HEK293 (cell line): Measurements from ENCODE around the gene KPNA4.

Experiments used
- BCL11B ChIP-seq: fragments of 450-650 bp; formaldehyde crosslinking; IDR thresholded peaks from 2 replicates; pipeline ENCODE4 v1.5.1; 2016; ENCODE audit warnings: low read depth, missing biosample characterization, missing genetic modification characterization
- HOXC10 ChIP-seq: sonication (generic); formaldehyde crosslinking; IDR thresholded peaks from 2 replicates; pipeline ENCODE4 v1.8.1; 2023; ENCODE audit warnings: mild to moderate bottlenecking, missing genetic modification reagents
- KLF7 ChIP-seq: fragments of 450-650 bp; formaldehyde crosslinking; IDR thresholded peaks from 2 replicates; pipeline ENCODE4 v1.5.1; 2016; ENCODE audit warnings: missing biosample characterization, missing genetic modification characterization, borderline replicate concordance
- RBAK ChIP-seq: fragments of 450-650 bp; formaldehyde crosslinking; IDR thresholded peaks from 2 replicates; pipeline ENCODE4 v1.5.1; 2016; ENCODE audit warnings: missing biosample characterization, missing genetic modification characterization
- REPIN1 ChIP-seq: fragments of 450-650 bp; formaldehyde crosslinking; IDR thresholded peaks from 2 replicates; pipeline ENCODE4 v1.5.1; 2017; ENCODE audit warnings: missing biosample characterization, missing genetic modification characterization, low read depth
- YY1 ChIP-seq: fragments of 450-650 bp; formaldehyde crosslinking; IDR thresholded peaks from 2 replicates; pipeline ENCODE4 v1.5.1; 2018; ENCODE audit warnings: missing biosample characterization, missing genetic modification characterization
- ZNF274 ChIP-seq, 2 experiments: fragments of 200-500 bp in 1 of 2; fragments of 450-650 bp in 1 of 2; sonication (Bioruptor generic) in 1 of 2; formaldehyde crosslinking in 1 of 2; IDR thresholded peaks; 2 replicates each; pipeline versions ENCODE4 v1.5.1 to v1.6.1; 2014 to 2016; ENCODE audit warnings: borderline replicate concordance in 1 of 2, inconsistent platforms in 1 of 2, low read length in 1 of 2, missing biosample characterization in 1 of 2, missing genetic modification characterization in 1 of 2
- ZNF350 ChIP-seq: fragments of 450-650 bp; formaldehyde crosslinking; IDR thresholded peaks from 2 replicates; pipeline ENCODE4 v1.5.0; 2017; ENCODE audit warnings: missing biosample characterization, mild to moderate bottlenecking, missing genetic modification characterization
- ZNF37A ChIP-seq: fragments of 450-650 bp; IDR thresholded peaks from 2 replicates; pipeline ENCODE4 v1.5.1; 2018; ENCODE audit warnings: missing biosample characterization, missing genetic modification characterization
- ZNF624 ChIP-seq: fragments of 450-650 bp; formaldehyde crosslinking; IDR thresholded peaks from 2 replicates; pipeline ENCODE4 v1.5.1; 2017; ENCODE audit warnings: missing biosample characterization, missing genetic modification characterization
- ZNF626 ChIP-seq: fragments of 450-650 bp; sonication (Bioruptor Pico); formaldehyde crosslinking; IDR thresholded peaks from 2 replicates; pipeline ENCODE4 v1.5.1; 2018; ENCODE audit warnings: missing biosample characterization, missing genetic modification characterization, inconsistent platforms
- ZNF701 ChIP-seq: fragments of 450-650 bp; formaldehyde crosslinking; IDR thresholded peaks from 2 replicates; pipeline ENCODE4 v1.5.1; 2016; ENCODE audit warnings: missing biosample characterization, missing genetic modification characterization
- ZNF768 ChIP-seq: fragments of 450-650 bp; formaldehyde crosslinking; IDR thresholded peaks from 2 replicates; pipeline ENCODE4 v1.5.1; 2018; ENCODE audit warnings: missing biosample characterization, mild to moderate bottlenecking, missing genetic modification characterization
- ZNF785 ChIP-seq: fragments of 450-650 bp; formaldehyde crosslinking; IDR thresholded peaks from 2 replicates; pipeline ENCODE4 v1.5.1; 2016; ENCODE audit warnings: missing biosample characterization, missing genetic modification characterization
- TF ChIP-seq, protein P1 (sequence below): fragments of 450-650 bp; formaldehyde crosslinking; IDR thresholded peaks from 2 replicates; pipeline ENCODE4 v1.5.1; 2016; ENCODE audit warnings: missing biosample characterization, missing genetic modification characterization
- TF ChIP-seq, protein P2 (sequence below): fragments of 450-650 bp; formaldehyde crosslinking; IDR thresholded peaks from 2 replicates; pipeline ENCODE4 v1.5.1; 2016; ENCODE audit warnings: missing biosample characterization, missing genetic modification characterization
- TF ChIP-seq, protein P3 (sequence below): fragments of 450-650 bp; formaldehyde crosslinking; IDR thresholded peaks from 2 replicates; pipeline ENCODE4 v1.5.1; 2017; ENCODE audit warnings: missing biosample characterization, missing genetic modification characterization
- TF ChIP-seq, protein P4 (sequence below): fragments of 450-650 bp; formaldehyde crosslinking; IDR thresholded peaks from 2 replicates; pipeline ENCODE4 v1.5.1; 2016; ENCODE audit warnings: missing biosample characterization, missing genetic modification characterization
- TF ChIP-seq, protein P5 (sequence below): fragments of 450-650 bp; formaldehyde crosslinking; IDR thresholded peaks from 2 replicates; pipeline ENCODE4 v1.5.1; 2016; ENCODE audit warnings: missing biosample characterization, missing genetic modification characterization
- TF ChIP-seq, protein P6 (sequence below): fragments of 450-650 bp; formaldehyde crosslinking; IDR thresholded peaks from 2 replicates; pipeline ENCODE4 v1.5.1; 2017; ENCODE audit warnings: missing biosample characterization, missing genetic modification characterization
- TF ChIP-seq, protein P7 (sequence below): fragments of 450-650 bp; formaldehyde crosslinking; IDR thresholded peaks from 2 replicates; pipeline ENCODE4 v1.5.1; 2016; ENCODE audit warnings: missing biosample characterization, missing genetic modification characterization
- TF ChIP-seq, protein P8 (sequence below): fragments of 450-650 bp; formaldehyde crosslinking; IDR thresholded peaks from 2 replicates; pipeline ENCODE4 v1.5.1; 2017; ENCODE audit warnings: missing biosample characterization, missing genetic modification characterization

KPNA4 gene

DNA sequence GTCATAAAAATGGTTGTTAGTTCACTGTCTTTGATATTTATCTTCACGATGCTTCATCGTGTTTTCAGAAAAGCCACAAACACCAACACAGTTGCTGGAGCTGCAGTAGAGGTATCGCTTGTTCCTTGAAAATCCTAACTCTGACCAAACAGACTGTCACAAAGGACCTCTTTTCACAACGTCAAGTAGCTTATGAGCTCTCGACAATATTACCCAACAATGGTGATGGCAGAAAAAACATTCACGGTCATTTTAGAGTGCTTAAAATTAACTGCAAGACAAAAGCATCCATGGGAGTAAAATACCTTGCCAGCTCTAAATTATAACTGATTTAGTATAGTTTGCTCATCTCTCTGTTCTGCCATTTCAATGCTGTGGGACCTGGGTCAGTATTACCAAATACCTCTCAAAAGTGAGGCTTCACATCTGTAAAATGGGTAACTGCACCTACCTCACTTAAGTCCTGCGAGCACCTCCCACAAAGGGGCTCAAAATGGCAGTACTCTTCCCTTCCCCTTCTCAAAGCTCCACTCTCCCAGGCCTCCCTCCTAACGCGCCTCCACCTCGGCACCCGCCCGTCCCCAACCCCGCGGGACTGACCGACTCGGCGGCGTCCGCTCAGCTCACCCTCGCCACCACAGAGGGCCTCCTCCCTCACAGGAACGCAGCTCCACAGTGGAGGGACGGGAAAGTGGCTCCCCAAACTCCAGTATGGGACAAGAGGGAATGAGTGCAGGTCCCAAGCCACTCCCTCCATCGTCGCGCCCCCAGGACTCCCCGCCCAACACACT, 116.3 kb downstream of the KPNA4 start (continued):
- TF ChIP-seq ZNF37A (tag by site-specific recombination) (no peak), REPIN1 (no peak), ZNF701 (no peak), ZNF626 (tag by site-specific recombination) (no peak), RBAK (tag by site-specific recombination) (no peak), YY1 (peak; percentile 60; the same call in 1 of the 2 replicates), BCL11B (tag by site-specific recombination) (no peak), KLF7 (tag by site-specific recombination) (no peak), HOXC10 (CRISPR knock-in tag) (no peak), ZNF350 (tag by site-specific recombination) (no peak), ZNF768 (tag by site-specific recombination) (no peak), ZNF785 (tag by site-specific recombination) (no peak), ZNF624 (tag by site-specific recombination) (no peak), ZNF274 (IDR thresholded peaks at IDR 0.05; ENCODE audit: low read length) (no peak), ZNF274 (tag by site-specific recombination; IDR thresholded peaks at IDR 0.05; ENCODE audit: borderline replicate concordance) (no peak)
- TF ChIP-seq, protein P1, sequence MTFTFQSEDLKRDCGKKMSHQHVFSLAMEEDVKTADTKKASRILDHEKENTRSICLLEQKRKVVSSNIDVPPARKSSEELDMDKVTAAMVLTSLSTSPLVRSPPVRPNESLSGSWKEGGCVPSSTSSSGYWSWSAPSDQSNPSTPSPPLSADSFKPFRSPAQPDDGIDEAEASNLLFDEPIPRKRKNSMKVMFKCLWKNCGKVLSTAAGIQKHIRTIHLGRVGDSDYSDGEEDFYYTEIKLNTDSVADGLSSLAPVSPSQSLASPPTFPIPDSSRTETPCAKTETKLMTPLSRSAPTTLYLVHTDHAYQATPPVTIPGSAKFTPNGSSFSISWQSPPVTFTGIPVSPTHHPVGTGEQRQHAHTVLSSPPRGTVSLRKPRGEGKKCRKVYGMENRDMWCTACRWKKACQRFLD (tag by site-specific recombination) = no peak
- TF ChIP-seq, protein P2, sequence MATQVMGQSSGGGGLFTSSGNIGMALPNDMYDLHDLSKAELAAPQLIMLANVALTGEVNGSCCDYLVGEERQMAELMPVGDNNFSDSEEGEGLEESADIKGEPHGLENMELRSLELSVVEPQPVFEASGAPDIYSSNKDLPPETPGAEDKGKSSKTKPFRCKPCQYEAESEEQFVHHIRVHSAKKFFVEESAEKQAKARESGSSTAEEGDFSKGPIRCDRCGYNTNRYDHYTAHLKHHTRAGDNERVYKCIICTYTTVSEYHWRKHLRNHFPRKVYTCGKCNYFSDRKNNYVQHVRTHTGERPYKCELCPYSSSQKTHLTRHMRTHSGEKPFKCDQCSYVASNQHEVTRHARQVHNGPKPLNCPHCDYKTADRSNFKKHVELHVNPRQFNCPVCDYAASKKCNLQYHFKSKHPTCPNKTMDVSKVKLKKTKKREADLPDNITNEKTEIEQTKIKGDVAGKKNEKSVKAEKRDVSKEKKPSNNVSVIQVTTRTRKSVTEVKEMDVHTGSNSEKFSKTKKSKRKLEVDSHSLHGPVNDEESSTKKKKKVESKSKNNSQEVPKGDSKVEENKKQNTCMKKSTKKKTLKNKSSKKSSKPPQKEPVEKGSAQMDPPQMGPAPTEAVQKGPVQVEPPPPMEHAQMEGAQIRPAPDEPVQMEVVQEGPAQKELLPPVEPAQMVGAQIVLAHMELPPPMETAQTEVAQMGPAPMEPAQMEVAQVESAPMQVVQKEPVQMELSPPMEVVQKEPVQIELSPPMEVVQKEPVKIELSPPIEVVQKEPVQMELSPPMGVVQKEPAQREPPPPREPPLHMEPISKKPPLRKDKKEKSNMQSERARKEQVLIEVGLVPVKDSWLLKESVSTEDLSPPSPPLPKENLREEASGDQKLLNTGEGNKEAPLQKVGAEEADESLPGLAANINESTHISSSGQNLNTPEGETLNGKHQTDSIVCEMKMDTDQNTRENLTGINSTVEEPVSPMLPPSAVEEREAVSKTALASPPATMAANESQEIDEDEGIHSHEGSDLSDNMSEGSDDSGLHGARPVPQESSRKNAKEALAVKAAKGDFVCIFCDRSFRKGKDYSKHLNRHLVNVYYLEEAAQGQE = no peak
- TF ChIP-seq, protein P3, sequence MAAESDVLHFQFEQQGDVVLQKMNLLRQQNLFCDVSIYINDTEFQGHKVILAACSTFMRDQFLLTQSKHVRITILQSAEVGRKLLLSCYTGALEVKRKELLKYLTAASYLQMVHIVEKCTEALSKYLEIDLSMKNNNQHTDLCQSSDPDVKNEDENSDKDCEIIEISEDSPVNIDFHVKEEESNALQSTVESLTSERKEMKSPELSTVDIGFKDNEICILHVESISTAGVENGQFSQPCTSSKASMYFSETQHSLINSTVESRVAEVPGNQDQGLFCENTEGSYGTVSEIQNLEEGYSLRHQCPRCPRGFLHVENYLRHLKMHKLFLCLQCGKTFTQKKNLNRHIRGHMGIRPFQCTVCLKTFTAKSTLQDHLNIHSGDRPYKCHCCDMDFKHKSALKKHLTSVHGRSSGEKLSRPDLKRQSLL (tag by site-specific recombination) = no peak
- TF ChIP-seq, protein P4, sequence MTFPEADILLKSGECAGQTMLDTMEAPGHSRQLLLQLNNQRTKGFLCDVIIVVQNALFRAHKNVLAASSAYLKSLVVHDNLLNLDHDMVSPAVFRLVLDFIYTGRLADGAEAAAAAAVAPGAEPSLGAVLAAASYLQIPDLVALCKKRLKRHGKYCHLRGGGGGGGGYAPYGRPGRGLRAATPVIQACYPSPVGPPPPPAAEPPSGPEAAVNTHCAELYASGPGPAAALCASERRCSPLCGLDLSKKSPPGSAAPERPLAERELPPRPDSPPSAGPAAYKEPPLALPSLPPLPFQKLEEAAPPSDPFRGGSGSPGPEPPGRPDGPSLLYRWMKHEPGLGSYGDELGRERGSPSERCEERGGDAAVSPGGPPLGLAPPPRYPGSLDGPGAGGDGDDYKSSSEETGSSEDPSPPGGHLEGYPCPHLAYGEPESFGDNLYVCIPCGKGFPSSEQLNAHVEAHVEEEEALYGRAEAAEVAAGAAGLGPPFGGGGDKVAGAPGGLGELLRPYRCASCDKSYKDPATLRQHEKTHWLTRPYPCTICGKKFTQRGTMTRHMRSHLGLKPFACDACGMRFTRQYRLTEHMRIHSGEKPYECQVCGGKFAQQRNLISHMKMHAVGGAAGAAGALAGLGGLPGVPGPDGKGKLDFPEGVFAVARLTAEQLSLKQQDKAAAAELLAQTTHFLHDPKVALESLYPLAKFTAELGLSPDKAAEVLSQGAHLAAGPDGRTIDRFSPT (tag by site-specific recombination) = no peak
- TF ChIP-seq, protein P5, sequence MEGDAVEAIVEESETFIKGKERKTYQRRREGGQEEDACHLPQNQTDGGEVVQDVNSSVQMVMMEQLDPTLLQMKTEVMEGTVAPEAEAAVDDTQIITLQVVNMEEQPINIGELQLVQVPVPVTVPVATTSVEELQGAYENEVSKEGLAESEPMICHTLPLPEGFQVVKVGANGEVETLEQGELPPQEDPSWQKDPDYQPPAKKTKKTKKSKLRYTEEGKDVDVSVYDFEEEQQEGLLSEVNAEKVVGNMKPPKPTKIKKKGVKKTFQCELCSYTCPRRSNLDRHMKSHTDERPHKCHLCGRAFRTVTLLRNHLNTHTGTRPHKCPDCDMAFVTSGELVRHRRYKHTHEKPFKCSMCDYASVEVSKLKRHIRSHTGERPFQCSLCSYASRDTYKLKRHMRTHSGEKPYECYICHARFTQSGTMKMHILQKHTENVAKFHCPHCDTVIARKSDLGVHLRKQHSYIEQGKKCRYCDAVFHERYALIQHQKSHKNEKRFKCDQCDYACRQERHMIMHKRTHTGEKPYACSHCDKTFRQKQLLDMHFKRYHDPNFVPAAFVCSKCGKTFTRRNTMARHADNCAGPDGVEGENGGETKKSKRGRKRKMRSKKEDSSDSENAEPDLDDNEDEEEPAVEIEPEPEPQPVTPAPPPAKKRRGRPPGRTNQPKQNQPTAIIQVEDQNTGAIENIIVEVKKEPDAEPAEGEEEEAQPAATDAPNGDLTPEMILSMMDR (tag by site-specific recombination) = peak; percentile 77; the same call in 1 of the 2 replicates
- TF ChIP-seq, protein P6, sequence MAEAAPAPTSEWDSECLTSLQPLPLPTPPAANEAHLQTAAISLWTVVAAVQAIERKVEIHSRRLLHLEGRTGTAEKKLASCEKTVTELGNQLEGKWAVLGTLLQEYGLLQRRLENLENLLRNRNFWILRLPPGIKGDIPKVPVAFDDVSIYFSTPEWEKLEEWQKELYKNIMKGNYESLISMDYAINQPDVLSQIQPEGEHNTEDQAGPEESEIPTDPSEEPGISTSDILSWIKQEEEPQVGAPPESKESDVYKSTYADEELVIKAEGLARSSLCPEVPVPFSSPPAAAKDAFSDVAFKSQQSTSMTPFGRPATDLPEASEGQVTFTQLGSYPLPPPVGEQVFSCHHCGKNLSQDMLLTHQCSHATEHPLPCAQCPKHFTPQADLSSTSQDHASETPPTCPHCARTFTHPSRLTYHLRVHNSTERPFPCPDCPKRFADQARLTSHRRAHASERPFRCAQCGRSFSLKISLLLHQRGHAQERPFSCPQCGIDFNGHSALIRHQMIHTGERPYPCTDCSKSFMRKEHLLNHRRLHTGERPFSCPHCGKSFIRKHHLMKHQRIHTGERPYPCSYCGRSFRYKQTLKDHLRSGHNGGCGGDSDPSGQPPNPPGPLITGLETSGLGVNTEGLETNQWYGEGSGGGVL (tag by site-specific recombination) = 0 out of 2 replicates have a peak, but pooled peaks have one; percentile 25
- TF ChIP-seq, protein P7, sequence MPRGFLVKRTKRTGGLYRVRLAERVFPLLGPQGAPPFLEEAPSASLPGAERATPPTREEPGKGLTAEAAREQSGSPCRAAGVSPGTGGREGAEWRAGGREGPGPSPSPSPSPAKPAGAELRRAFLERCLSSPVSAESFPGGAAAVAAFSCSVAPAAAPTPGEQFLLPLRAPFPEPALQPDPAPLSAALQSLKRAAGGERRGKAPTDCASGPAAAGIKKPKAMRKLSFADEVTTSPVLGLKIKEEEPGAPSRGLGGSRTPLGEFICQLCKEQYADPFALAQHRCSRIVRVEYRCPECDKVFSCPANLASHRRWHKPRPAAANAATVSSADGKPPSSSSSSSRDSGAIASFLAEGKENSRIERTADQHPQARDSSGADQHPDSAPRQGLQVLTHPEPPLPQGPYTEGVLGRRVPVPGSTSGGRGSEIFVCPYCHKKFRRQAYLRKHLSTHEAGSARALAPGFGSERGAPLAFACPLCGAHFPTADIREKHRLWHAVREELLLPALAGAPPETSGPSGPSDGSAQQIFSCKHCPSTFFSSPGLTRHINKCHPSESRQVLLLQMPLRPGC (tag by site-specific recombination) = no peak
- TF ChIP-seq, protein P8, sequence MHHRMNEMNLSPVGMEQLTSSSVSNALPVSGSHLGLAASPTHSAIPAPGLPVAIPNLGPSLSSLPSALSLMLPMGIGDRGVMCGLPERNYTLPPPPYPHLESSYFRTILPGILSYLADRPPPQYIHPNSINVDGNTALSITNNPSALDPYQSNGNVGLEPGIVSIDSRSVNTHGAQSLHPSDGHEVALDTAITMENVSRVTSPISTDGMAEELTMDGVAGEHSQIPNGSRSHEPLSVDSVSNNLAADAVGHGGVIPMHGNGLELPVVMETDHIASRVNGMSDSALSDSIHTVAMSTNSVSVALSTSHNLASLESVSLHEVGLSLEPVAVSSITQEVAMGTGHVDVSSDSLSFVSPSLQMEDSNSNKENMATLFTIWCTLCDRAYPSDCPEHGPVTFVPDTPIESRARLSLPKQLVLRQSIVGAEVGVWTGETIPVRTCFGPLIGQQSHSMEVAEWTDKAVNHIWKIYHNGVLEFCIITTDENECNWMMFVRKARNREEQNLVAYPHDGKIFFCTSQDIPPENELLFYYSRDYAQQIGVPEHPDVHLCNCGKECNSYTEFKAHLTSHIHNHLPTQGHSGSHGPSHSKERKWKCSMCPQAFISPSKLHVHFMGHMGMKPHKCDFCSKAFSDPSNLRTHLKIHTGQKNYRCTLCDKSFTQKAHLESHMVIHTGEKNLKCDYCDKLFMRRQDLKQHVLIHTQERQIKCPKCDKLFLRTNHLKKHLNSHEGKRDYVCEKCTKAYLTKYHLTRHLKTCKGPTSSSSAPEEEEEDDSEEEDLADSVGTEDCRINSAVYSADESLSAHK (tag by site-specific recombination) = peak; percentile 37; the same call in 1 of the 2 replicates
